CD4-positive, alpha-beta T cell (primary cell): ENCODE results near the gene CDH18. TPM values are rescaled to one million over a fixed set of nuclear protein-coding genes. Genes with fewer than 3 reads are reported as not detected.

ENCODE experiments used
- ATAC-seq: fragments of 200-7000 bp; cut with Tn5 transposase; one replicate; pipeline ENCODE4 v1.10.0; 2022; ENCODE audit warnings: mild to moderate bottlenecking; ENCODE audit not compliant: poor library complexity
- CTCF ChIA-PET: fragments of 350-600 bp; sonication (Branson Sonifier 250); formaldehyde crosslinking; loops from one replicate; lab custom pipeline; 2021; ENCODE audit warnings: antibody characterized with exemption, inconsistent platforms; lab: Charles Lee
- POLR2A ChIA-PET: fragments of 350-600 bp; sonication (Branson Sonifier 250); formaldehyde crosslinking; loops from one replicate; lab custom pipeline; 2021; ENCODE audit warnings: antibody characterized with exemption, inconsistent platforms; lab: Charles Lee
- DNase-seq, 14 experiments: peaks; one replicate each; pipeline ENCODE4 v3.0.0-alpha.2; 2013 to 2020; ENCODE audit warnings: mixed read lengths in 2 of 14
- H3K27ac ChIP-seq, 2 donors: one replicate each; pipeline versions ENCODE4 v1.5.1 to v1.7.0; 2013; ENCODE audit warnings: low read length in 2 of 2, low read depth in 1 of 2, mild to moderate bottlenecking in 1 of 2
- H3K27me3 ChIP-seq, 2 experiments: 1 replicate in 1 of 2; 2 replicates in 1 of 2; pipeline versions ENCODE4 v1.6.1 to v1.7.0; 2013; ENCODE audit warnings: low read length in 2 of 2, control low read depth in 1 of 2, mild to moderate bottlenecking in 1 of 2, moderate library complexity in 1 of 2; ENCODE audit not compliant: insufficient read depth in 2 of 2, control insufficient read depth in 1 of 2
- H3K36me3 ChIP-seq: one replicate; pipeline ENCODE4 v1.6.1; 2013; ENCODE audit warnings: low read length, control low read depth; ENCODE audit not compliant: insufficient read depth
- H3K4me1 ChIP-seq: one replicate; pipeline ENCODE4 v1.6.1; 2013; ENCODE audit warnings: low read length, control low read depth; ENCODE audit not compliant: insufficient read depth
- H3K4me3 ChIP-seq: one replicate; pipeline ENCODE4 v1.5.1; 2013; ENCODE audit warnings: mild to moderate bottlenecking, low read length, moderate library complexity
- H3K9me3 ChIP-seq, 2 experiments: 1 replicate in 1 of 2; 2 replicates in 1 of 2; pipeline versions ENCODE4 v1.6.1 to v1.7.0; 2013; ENCODE audit warnings: low read length in 2 of 2, mild to moderate bottlenecking in 2 of 2, control low read depth in 1 of 2, moderate library complexity in 1 of 2; ENCODE audit not compliant: control insufficient read depth in 1 of 2, insufficient read depth in 1 of 2
- H3K27ac Mint-ChIP-seq: one replicate; pipeline ENCODE4 v1.8.0; 2020; ENCODE audit warnings: mixed read lengths
- H3K27me3 Mint-ChIP-seq: one replicate; pipeline ENCODE4 v1.8.0; 2021; ENCODE audit warnings: mixed read lengths
- H3K36me3 Mint-ChIP-seq: one replicate; pipeline ENCODE4 v1.8.0; 2021; ENCODE audit warnings: low read depth, mixed read lengths
- H3K4me1 Mint-ChIP-seq: one replicate; pipeline ENCODE4 v1.8.0; 2021; ENCODE audit warnings: low read depth, mixed read lengths
- H3K4me3 Mint-ChIP-seq: one replicate; pipeline ENCODE4 v1.8.0; 2020; ENCODE audit warnings: mild to moderate bottlenecking, mixed read lengths
- H3K9me3 Mint-ChIP-seq: one replicate; pipeline ENCODE4 v1.8.0; 2020; ENCODE audit warnings: mixed read lengths
- intact Hi-C, 2 experiments: fragments of 100-400 bp; cut with DNase I in 1 of 2; cut with micrococcal nuclease in 1 of 2; formaldehyde crosslinking; loops; one replicate each; pipeline versions ENCODE4 v1.15.1 to v1.9.0; 2023 to 2025; cut with DNase I, micrococcal nuclease
- total RNA-seq, 174 experiments: library from RNA in 2 of 174; stranded (reverse) in 2 of 174; gene quantifications; one replicate each; pipeline ENCODE4 v1.2.3 and lab custom pipeline; 2021 to 2026
- TF ChIP-seq, protein P1 (sequence below): fragments of 200-600 bp; IDR thresholded peaks from one replicate; pipeline ENCODE4 v1.8.0; 2022; ENCODE audit warnings: antibody characterized with exemption, mild to moderate bottlenecking

The CDH18 gene
- total RNA-seq, 2 experiments from 2014 or later, result not detected

DNA sequence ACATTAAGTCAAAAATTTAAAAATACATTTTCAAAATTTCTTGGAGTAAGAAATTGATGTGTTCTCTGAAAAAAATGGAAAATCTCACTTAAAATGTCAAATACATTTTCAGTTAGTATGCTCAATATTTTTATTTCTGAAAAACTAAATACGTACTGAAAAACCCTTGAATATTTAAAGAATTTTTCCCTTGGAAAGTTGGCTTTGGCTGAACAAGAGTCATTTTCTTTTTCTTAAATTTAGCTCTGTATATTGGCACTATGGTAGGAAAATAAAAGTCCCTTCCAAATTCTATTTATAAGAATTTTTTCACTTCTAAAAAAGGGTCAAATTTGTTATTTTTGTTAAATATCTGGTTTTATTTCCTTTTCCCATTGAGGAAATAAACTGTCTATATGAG lies 29.0 kb upstream of the CDH18 start:
- H3K4me3 Mint-ChIP-seq, result no peak overlapping the region
- ChIA-PET CTCF (no interaction called here), POLR2A (no interaction called here)
- peaks cover 14% of the 10 kb centered on the region for H3K9me3 Mint-ChIP-seq
- Histone ChIP-seq H3K27ac (no peak overlapping the region), H3K9me3 (peaks cover 8 to 13% of the 10 kb centered on the region in 2 experiments), H3K36me3 (no peaks in the 10 kb centered on the region), H3K4me1 (no peaks in the 10 kb centered on the region), H3K4me3 (no peak overlapping the region), H3K27me3 (no peaks in the 10 kb centered on the region)
- H3K36me3 Mint-ChIP-seq, result no peaks in the 10 kb centered on the region
- TF ChIP-seq, protein P1, sequence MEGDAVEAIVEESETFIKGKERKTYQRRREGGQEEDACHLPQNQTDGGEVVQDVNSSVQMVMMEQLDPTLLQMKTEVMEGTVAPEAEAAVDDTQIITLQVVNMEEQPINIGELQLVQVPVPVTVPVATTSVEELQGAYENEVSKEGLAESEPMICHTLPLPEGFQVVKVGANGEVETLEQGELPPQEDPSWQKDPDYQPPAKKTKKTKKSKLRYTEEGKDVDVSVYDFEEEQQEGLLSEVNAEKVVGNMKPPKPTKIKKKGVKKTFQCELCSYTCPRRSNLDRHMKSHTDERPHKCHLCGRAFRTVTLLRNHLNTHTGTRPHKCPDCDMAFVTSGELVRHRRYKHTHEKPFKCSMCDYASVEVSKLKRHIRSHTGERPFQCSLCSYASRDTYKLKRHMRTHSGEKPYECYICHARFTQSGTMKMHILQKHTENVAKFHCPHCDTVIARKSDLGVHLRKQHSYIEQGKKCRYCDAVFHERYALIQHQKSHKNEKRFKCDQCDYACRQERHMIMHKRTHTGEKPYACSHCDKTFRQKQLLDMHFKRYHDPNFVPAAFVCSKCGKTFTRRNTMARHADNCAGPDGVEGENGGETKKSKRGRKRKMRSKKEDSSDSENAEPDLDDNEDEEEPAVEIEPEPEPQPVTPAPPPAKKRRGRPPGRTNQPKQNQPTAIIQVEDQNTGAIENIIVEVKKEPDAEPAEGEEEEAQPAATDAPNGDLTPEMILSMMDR, result no peak
- intact Hi-C loops, result no loop called here
- H3K4me1 Mint-ChIP-seq, result no peaks in the 10 kb centered on the region
- no peak overlapping the region for H3K27ac Mint-ChIP-seq
- DNase-seq (no peak), ATAC-seq (no peak)
- no peaks in the 10 kb centered on the region for H3K27me3 Mint-ChIP-seq

DNA sequence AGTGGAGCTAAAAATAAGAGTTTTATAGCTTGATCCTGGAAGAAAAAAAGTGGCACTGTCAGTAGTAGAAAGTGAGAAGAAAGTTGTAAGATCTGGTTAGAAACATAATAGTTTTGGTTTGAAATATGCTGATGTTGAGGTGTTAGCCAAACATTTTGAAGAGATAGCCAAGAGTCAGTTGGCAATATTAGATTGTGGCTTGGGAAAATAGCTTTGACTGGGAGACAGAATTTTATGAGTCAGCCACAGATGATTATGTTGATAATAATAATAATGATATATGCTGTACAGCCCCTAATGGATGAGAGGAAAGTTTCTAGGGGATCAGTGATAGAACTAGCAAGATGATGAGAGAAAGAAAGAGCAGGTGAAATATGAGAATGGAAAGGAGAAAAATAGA lies 12.4 kb upstream of the CDH18 start:
- Histone ChIP-seq H3K36me3 (no peaks in the 10 kb centered on the region), H3K27ac (no peak overlapping the region), H3K27me3 (no peaks in the 10 kb centered on the region), H3K9me3 (peaks cover 0 to 9% of the 10 kb centered on the region in 2 experiments), H3K4me1 (no peaks in the 10 kb centered on the region), H3K4me3 (no peak overlapping the region)
- Mint-ChIP-seq H3K36me3 (no peaks in the 10 kb centered on the region), H3K9me3 (peaks cover 12% of the 10 kb centered on the region), H3K4me1 (no peaks in the 10 kb centered on the region), H3K27ac (no peak overlapping the region), H3K27me3 (no peaks in the 10 kb centered on the region), H3K4me3 (no peak overlapping the region)
- intact Hi-C loops, result no loop called here
- TF ChIP-seq, protein P1, result no peak
- ChIA-PET CTCF (no interaction called here), POLR2A (interaction anchor here (0.8 kb wide), 1 partner anchor 15 kb away, joined by 3 read pairs; no protein-coding TSS in a partner anchor)
- ATAC-seq, result no peak
- DNase-seq, result no peak

DNA sequence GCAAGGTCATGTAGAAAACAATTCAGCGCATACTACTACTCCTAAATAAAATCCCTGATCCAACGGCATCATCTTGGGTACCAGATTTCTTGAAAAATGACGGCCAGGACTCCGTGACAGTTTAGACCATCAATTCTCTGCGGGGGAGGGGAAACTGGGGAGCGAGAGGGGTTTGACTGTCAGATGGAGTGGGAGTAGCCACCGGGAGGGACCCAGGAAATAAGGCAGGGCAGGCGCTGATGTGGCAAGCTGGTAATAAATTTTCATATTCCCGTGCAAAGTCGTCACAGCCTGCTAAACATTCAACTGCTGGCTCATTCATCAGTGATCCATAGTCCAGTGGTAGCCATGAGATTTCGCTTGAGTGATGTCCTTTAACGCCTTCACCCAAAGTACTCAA lies 457 bp upstream of the CDH18 start:
- no peak overlapping the region for H3K27ac Mint-ChIP-seq

More for the DNA sequence above, 457 bp upstream of the CDH18 start:
- TF ChIP-seq, protein P1, result no peak
- ChIA-PET CTCF (no interaction called here), POLR2A (no interaction called here)
- peaks cover 13% of the 10 kb centered on the region for H3K9me3 Mint-ChIP-seq
- no peaks in the 10 kb centered on the region for H3K4me1 Mint-ChIP-seq
- no peak overlapping the region for H3K27ac ChIP-seq
- DNase-seq (no peak), ATAC-seq (no peak)
- no peaks in the 10 kb centered on the region for H3K27me3 ChIP-seq
- no peaks in the 10 kb centered on the region for H3K27me3 Mint-ChIP-seq
- peaks cover 0 to 8% of the 10 kb centered on the region in 2 experiments for H3K9me3 ChIP-seq
- no peaks in the 10 kb centered on the region for H3K4me1 ChIP-seq
- no peak overlapping the region for H3K4me3 Mint-ChIP-seq
- H3K36me3 Mint-ChIP-seq, result no peaks in the 10 kb centered on the region
- H3K36me3 ChIP-seq, result no peaks in the 10 kb centered on the region
- intact Hi-C loops, result no loop called here
- no peak overlapping the region for H3K4me3 ChIP-seq
